Parathyroid adenoma (tissue), 2 donors: ENCODE measurements around the gene OTX2.

ENCODE experiments used
- H2AFZ ChIP-seq: fragments of 300-600 bp; sonication (generic); one replicate; pipeline ENCODE4 v1.7.0; 2017; ENCODE audit warnings: antibody characterized with exemption, mild to moderate bottlenecking
- H3K27ac ChIP-seq: fragments of 300-600 bp; sonication (generic); one replicate; pipeline ENCODE4 v1.7.0; 2017
- H3K27me3 ChIP-seq: fragments of 300-600 bp; sonication (generic); one replicate; pipeline ENCODE4 v1.7.0; 2017; ENCODE audit warnings: low read length; ENCODE audit not compliant: control insufficient read depth, insufficient read depth
- H3K36me3 ChIP-seq: fragments of 300-600 bp; sonication (generic); one replicate; pipeline ENCODE4 v1.7.0; 2017; ENCODE audit warnings: low read length; ENCODE audit not compliant: control insufficient read depth, insufficient read depth
- H3K4me1 ChIP-seq: fragments of 300-600 bp; sonication (generic); one replicate; pipeline ENCODE4 v1.7.0; 2017; ENCODE audit warnings: control low read depth
- H3K4me2 ChIP-seq: fragments of 300-600 bp; sonication (generic); one replicate; pipeline ENCODE4 v1.7.0; 2017; ENCODE audit warnings: low read length
- H3K4me3 ChIP-seq: fragments of 300-600 bp; sonication (generic); one replicate; pipeline ENCODE4 v1.7.0; 2017; ENCODE audit warnings: low read depth, low read length
- H3K79me2 ChIP-seq: fragments of 300-600 bp; sonication (generic); one replicate; pipeline ENCODE4 v1.7.0; 2017; ENCODE audit warnings: control low read depth
- H3K9ac ChIP-seq: fragments of 300-600 bp; sonication (generic); one replicate; pipeline ENCODE4 v1.7.0; 2017; ENCODE audit warnings: mild to moderate bottlenecking
- H3K9me3 ChIP-seq: fragments of 300-600 bp; sonication (generic); one replicate; pipeline ENCODE4 v1.7.0; 2017; ENCODE audit warnings: low read length; ENCODE audit not compliant: control insufficient read depth
- CTCF ChIP-seq: fragments of 300-600 bp; sonication (generic); IDR thresholded peaks from one replicate; pipeline ENCODE4 v1.7.0; 2017; ENCODE audit warnings: antibody characterized with exemption, mild to moderate bottlenecking
- donor health status: primary hyperparathyroidism.

OTX2 gene

GRCh38 chr14:56770512-56770911 lies 39.8 kb downstream of the OTX2 start:
- Histone ChIP-seq H3K79me2 (no peaks in the 10 kb centered on the region), H3K27ac (no peak overlapping the region), H2AFZ (no peak overlapping the region), H3K36me3 (no peaks in the 10 kb centered on the region), H3K4me2 (no peak overlapping the region), H3K27me3 (no peaks in the 10 kb centered on the region), H3K9ac (no peak overlapping the region), H3K4me3 (no peak overlapping the region), H3K9me3 (no peaks in the 10 kb centered on the region), H3K4me1 (no peaks in the 10 kb centered on the region)
- TF ChIP-seq CTCF: no peak

- Histone ChIP-seq H3K9me3 (no peaks in the 10 kb centered on the region), H3K27me3 (no peaks in the 10 kb centered on the region), H2AFZ (no peak overlapping the region), H3K36me3 (no peaks in the 10 kb centered on the region), H3K27ac (no peak overlapping the region), H3K4me1 (no peaks in the 10 kb centered on the region), H3K79me2 (no peaks in the 10 kb centered on the region), H3K4me2 (no peak overlapping the region), H3K4me3 (no peak overlapping the region), H3K9ac (no peak overlapping the region)
- no peak for TF ChIP-seq CTCF
Measured at GRCh38 chr14:56760164-56760914, 49.9 kb downstream of the OTX2 start.

- Histone ChIP-seq H3K9me3 (no peaks in the 10 kb centered on the region), H3K4me3 (no peak overlapping the region), H3K27me3 (no peaks in the 10 kb centered on the region), H2AFZ (no peak overlapping the region), H3K4me2 (no peak overlapping the region), H3K4me1 (no peaks in the 10 kb centered on the region), H3K9ac (no peak overlapping the region), H3K79me2 (no peaks in the 10 kb centered on the region), H3K36me3 (no peaks in the 10 kb centered on the region), H3K27ac (no peak overlapping the region)
- TF ChIP-seq CTCF: no peak
Measured at GRCh38 chr14:56759633-56760032, 50.6 kb downstream of the OTX2 start.

GRCh38 chr14:56759094-56759493 lies 51.2 kb downstream of the OTX2 start:
- Histone ChIP-seq H3K4me3 (no peak overlapping the region), H2AFZ (no peak overlapping the region), H3K79me2 (no peaks in the 10 kb centered on the region), H3K9ac (no peak overlapping the region), H3K27me3 (no peaks in the 10 kb centered on the region), H3K27ac (no peak overlapping the region), H3K9me3 (no peaks in the 10 kb centered on the region), H3K4me2 (no peak overlapping the region), H3K36me3 (no peaks in the 10 kb centered on the region), H3K4me1 (no peaks in the 10 kb centered on the region)
- TF ChIP-seq CTCF: no peak

- Histone ChIP-seq H3K4me3 (no peak overlapping the region), H3K4me2 (no peak overlapping the region), H3K36me3 (no peaks in the 10 kb centered on the region), H3K4me1 (no peaks in the 10 kb centered on the region), H3K27ac (no peak overlapping the region), H3K79me2 (no peaks in the 10 kb centered on the region), H3K9me3 (no peaks in the 10 kb centered on the region), H3K27me3 (no peaks in the 10 kb centered on the region), H3K9ac (no peak overlapping the region), H2AFZ (no peak overlapping the region)
- no peak for TF ChIP-seq CTCF
Measured at GRCh38 chr14:56754921-56755320, 55.4 kb downstream of the OTX2 start.
